Measurements from ENCODE around the gene PLEKHA6.

The PLEKHA6 gene

GRCh38 chr1:204192589-204193352, 167.0 kb downstream of the PLEKHA6 start:
- DNase-seq (ENCODE audit: low read depth in 2 of 2, low spot score in 1 of 2), result no peak

GRCh38 chr1:204192046-204192445, 167.7 kb downstream of the PLEKHA6 start:
- DNase-seq (ENCODE audit: low read depth in 2 of 2, low spot score in 1 of 2), result no peak

GRCh38 chr1:204191456-204191855, 168.3 kb downstream of the PLEKHA6 start:
- no peak for DNase-seq (ENCODE audit: low read depth in 2 of 2, low spot score in 1 of 2)

GRCh38 chr1:204190212-204191211, 169.2 kb downstream of the PLEKHA6 start:
- DNase-seq (ENCODE audit: low read depth in 2 of 2, low spot score in 1 of 2), result no peak

- no peak for DNase-seq (ENCODE audit: low read depth in 2 of 2, low spot score in 1 of 2)
Observed at GRCh38 chr1:204188959-204189639, 170.6 kb downstream of the PLEKHA6 start.

- no peak for DNase-seq (ENCODE audit: low read depth in 2 of 2, low spot score in 1 of 2)
Observed at GRCh38 chr1:204186597-204186996, 173.1 kb downstream of the PLEKHA6 start.

GRCh38 chr1:204181116-204181515, 178.6 kb downstream of the PLEKHA6 start:
- DNase-seq (ENCODE audit: low read depth in 2 of 2, low spot score in 1 of 2), result no peak

- DNase-seq (ENCODE audit: low read depth in 2 of 2, low spot score in 1 of 2), result no peak
Observed at GRCh38 chr1:204180133-204180532, 179.6 kb downstream of the PLEKHA6 start.

- no peak for DNase-seq (ENCODE audit: low read depth in 2 of 2, low spot score in 1 of 2)
Observed at GRCh38 chr1:204178487-204179281, 181.0 kb downstream of the PLEKHA6 start.

GRCh38 chr1:204177133-204177532, 182.6 kb downstream of the PLEKHA6 start:
- DNase-seq (ENCODE audit: low read depth in 2 of 2, low spot score in 1 of 2), result no peak

- no peak for DNase-seq (ENCODE audit: low read depth in 2 of 2, low spot score in 1 of 2)
Observed at GRCh38 chr1:204176049-204176448, 183.7 kb downstream of the PLEKHA6 start.

GRCh38 chr1:204174958-204175357, 184.8 kb downstream of the PLEKHA6 start:
- no peak for DNase-seq (ENCODE audit: low read depth in 2 of 2, low spot score in 1 of 2)

GRCh38 chr1:204172404-204173029, 187.2 kb downstream of the PLEKHA6 start:
- no peak for DNase-seq (ENCODE audit: low read depth in 2 of 2, low spot score in 1 of 2)

- DNase-seq (ENCODE audit: low read depth in 2 of 2, low spot score in 1 of 2), result no peak
Observed at GRCh38 chr1:204171751-204172178, 188.0 kb downstream of the PLEKHA6 start.

- no peak for DNase-seq (ENCODE audit: low read depth in 2 of 2, low spot score in 1 of 2)
Observed at GRCh38 chr1:204170494-204171155, 189.1 kb downstream of the PLEKHA6 start.

- no peak for DNase-seq (ENCODE audit: low read depth in 2 of 2, low spot score in 1 of 2)
Observed at GRCh38 chr1:204169858-204170257, 189.9 kb downstream of the PLEKHA6 start.

All from stimulated activated CD8-positive, alpha-beta memory T cell treated with anti-CD3 and anti-CD28 coated beads, Interleukin-4, amount 100 ng/mL, for 1 hour (primary cell).